Tibial artery (tissue), 4 donors: ENCODE data around the gene TBC1D9B.

Experiments
- DNase-seq, 2 donors: peaks; one replicate each; pipeline ENCODE4 v3.0.0-alpha.2; 2019
- H3K27ac ChIP-seq, 2 donors: fragments of 200-600 bp; sonication (generic) in 1 of 2; 1 replicate in 1 of 2; 2 replicates in 1 of 2; pipeline ENCODE4 v1.5.1; 2018 to 2019; ENCODE audit warnings: mild to moderate bottlenecking in 1 of 2
- H3K27me3 ChIP-seq, 2 donors: fragments of 200-600 bp; sonication (generic) in 1 of 2; one replicate each; pipeline versions ENCODE4 v1.5.1 to v1.6.0; 2016 to 2019
- H3K36me3 ChIP-seq, 3 donors: fragments of 200-600 bp; sonication (generic) in 2 of 3; one replicate each; pipeline ENCODE4 v1.5.1; 2016 to 2019; ENCODE audit warnings: mild to moderate bottlenecking in 2 of 3
- H3K4me1 ChIP-seq, 4 donors: fragments of 200-600 bp; sonication (generic) in 2 of 4; 1 replicate in 3 of 4; 2 replicates in 1 of 4; pipeline ENCODE4 v1.5.1; 2016 to 2019
- H3K4me3 ChIP-seq, 2 donors: fragments of 200-600 bp; sonication (generic) in 1 of 2; 1 replicate in 1 of 2; 2 replicates in 1 of 2; pipeline ENCODE4 v1.5.1; 2018 to 2019; ENCODE audit warnings: mild to moderate bottlenecking in 2 of 2
- H3K9me3 ChIP-seq, 3 donors: fragments of 200-600 bp; sonication (generic) in 1 of 3; one replicate each; pipeline ENCODE4 v1.5.1; 2016 to 2019
- CTCF ChIP-seq, 2 experiments: fragments of 200-600 bp in 1 of 2; fragments of 450-650 bp in 1 of 2; IDR thresholded peaks; one replicate each; pipeline ENCODE4 v1.5.1; 2017 to 2019; ENCODE audit warnings: antibody characterized with exemption in 2 of 2, mild to moderate bottlenecking in 1 of 2, moderate library complexity in 1 of 2
- intact Hi-C: fragments of 100-400 bp; cut with DNase I; formaldehyde crosslinking; loops from one replicate; pipeline ENCODE4 v1.15.0; 2023; ENCODE audit warnings: low total_unique reads

Gene TBC1D9B

GRCh38 chr5:179822444-179822990, 85.2 kb downstream of the TBC1D9B start:
- Histone ChIP-seq H3K27me3 (no peaks in the 10 kb centered on the region), H3K9me3 (no peaks in the 10 kb centered on the region), H3K36me3 (peaks cover 53 to 56% (median 55%) of the 10 kb centered on the region in 3 donors), H3K4me3 (peak overlapping the region; percentile 99 to 100), H3K4me1 (peaks cover 6 to 85% (median 69%) of the 10 kb centered on the region in 4 donors), H3K27ac (peak overlapping the region; percentile 100)
- no peak for TF ChIP-seq CTCF (IDR thresholded peaks at IDR 0.05)
- intact Hi-C loops = loop anchor here (5.0 kb wide), 1 partner anchor 35 kb away; the partner anchor contains the start of gene MRNIP
- DNase-seq = peak in 1 of 2 donors; percentile 55

- H3K9me3 ChIP-seq = no peaks in the 10 kb centered on the region
- peaks cover 7 to 85% (median 70%) of the 10 kb centered on the region in 4 donors for H3K4me1 ChIP-seq
- TF ChIP-seq CTCF (IDR thresholded peaks at IDR 0.05) = no peak
- intact Hi-C loops = loop anchor here (5.0 kb wide), 1 partner anchor 35 kb away; the partner anchor contains the start of gene MRNIP
- H3K27me3 ChIP-seq = no peaks in the 10 kb centered on the region
- peak overlapping the region; percentile 100 for H3K27ac ChIP-seq
- no peak for DNase-seq
- peak overlapping the region; percentile 99 to 100 for H3K4me3 ChIP-seq
- peaks cover 48 to 51% (median 50%) of the 10 kb centered on the region in 3 donors for H3K36me3 ChIP-seq
Observed at GRCh38 chr5:179822059-179822432, 85.7 kb downstream of the TBC1D9B start.

- no peaks in the 10 kb centered on the region for H3K27me3 ChIP-seq
- H3K27ac ChIP-seq = peak overlapping the region; percentile 100
- peaks cover 13 to 85% (median 73%) of the 10 kb centered on the region in 4 donors for H3K4me1 ChIP-seq
- intact Hi-C loops = loop anchor here (5.0 kb wide), 1 partner anchor 36 kb away; the partner anchor contains the start of gene MRNIP
- peak; percentile 98 to 99 for DNase-seq
- peaks cover 42 to 46% (median 44%) of the 10 kb centered on the region in 3 donors for H3K36me3 ChIP-seq
- TF ChIP-seq CTCF (IDR thresholded peaks at IDR 0.05) = no peak
- H3K4me3 ChIP-seq = peak overlapping the region; percentile 99 to 100
- H3K9me3 ChIP-seq = no peaks in the 10 kb centered on the region
Observed at GRCh38 chr5:179821298-179822058, 86.2 kb downstream of the TBC1D9B start.

- peak; percentile 66 to 91 for DNase-seq
- intact Hi-C loops = loop anchor here (5.0 kb wide), 1 partner anchor 37 kb away; the partner anchor contains the start of gene MRNIP
- Histone ChIP-seq H3K27me3 (no peaks in the 10 kb centered on the region), H3K9me3 (no peaks in the 10 kb centered on the region), H3K27ac (peak within 1 kb of the TSS; percentile 100), H3K4me3 (peak within 1 kb of the TSS; percentile 99 to 100), H3K4me1 (peaks cover 14 to 81% (median 72%) of the 10 kb centered on the region in 4 donors), H3K36me3 (peaks cover 34 to 38% (median 36%) of the 10 kb centered on the region in 3 donors)
- TF ChIP-seq CTCF (IDR thresholded peaks at IDR 0.05) = peak in 1 of 2 experiments; percentile 33
Observed at GRCh38 chr5:179820483-179821297, 87.0 kb downstream of the TBC1D9B start, which contains the start of gene SQSTM1. SQSTM1 (plus strand) TSS chr5:179820905; CDS start chr5:179820937, 32 bp downstream.

GRCh38 chr5:179820127-179820482, 87.6 kb downstream of the TBC1D9B start:
- no peaks in the 10 kb centered on the region for H3K27me3 ChIP-seq
- DNase-seq = no peak
- peak overlapping the region; percentile 99 to 100 for H3K4me3 ChIP-seq
- H3K36me3 ChIP-seq = peaks cover 29 to 32% (median 30%) of the 10 kb centered on the region in 3 donors
- peak overlapping the region; percentile 100 for H3K27ac ChIP-seq
- H3K4me1 ChIP-seq = peaks cover 14 to 76% (median 66%) of the 10 kb centered on the region in 4 donors
- no peak for TF ChIP-seq CTCF (IDR thresholded peaks at IDR 0.05)
- no peaks in the 10 kb centered on the region for H3K9me3 ChIP-seq
- intact Hi-C loops = loop anchor here (5.0 kb wide), 1 partner anchor 37 kb away; the partner anchor contains the start of gene MRNIP
